GM23338 (cell line): Measurements from ENCODE around the gene BMPR2.

Experiments used
- CREB1 ChIP-seq: fragments of 250-450 bp; sonication (Bioruptor Pico); IDR thresholded peaks from 2 replicates; pipeline ENCODE4 v1.5.0; 2020; ENCODE audit warnings: low read depth, mild to moderate bottlenecking, moderate library complexity
- CTCF ChIP-seq, 2 experiments: fragments of 200-600 bp in 1 of 2; sonication (generic) in 1 of 2; conservative IDR thresholded peaks; 2 replicates each; pipeline versions ENCODE4 v1.5.1 to v1.6.1; 2016 to 2017; ENCODE audit warnings: antibody characterized with exemption in 2 of 2, low read depth in 2 of 2, mild to moderate bottlenecking in 2 of 2, moderate library complexity in 1 of 2
- ETS1 ChIP-seq: IDR thresholded peaks from 2 replicates; pipeline ENCODE4 v1.6.1; 2016; ENCODE audit warnings: antibody characterized with exemption
- EZH2 ChIP-seq: fragments of 200-600 bp; sonication (generic); IDR thresholded peaks from one replicate; pipeline ENCODE4 v1.8.0; 2017; ENCODE audit warnings: antibody characterized with exemption, mild to moderate bottlenecking, low read depth; ENCODE audit not compliant: unreplicated experiment
- EZH2phosphoT487 ChIP-seq: fragments of 200-600 bp; sonication (generic); IDR thresholded peaks from one replicate; pipeline ENCODE4 v1.8.1; 2018; ENCODE audit warnings: antibody characterized with exemption; ENCODE audit not compliant: unreplicated experiment
- NANOG ChIP-seq: IDR thresholded peaks from 2 replicates; pipeline ENCODE4 v1.6.1; 2016; ENCODE audit warnings: antibody characterized with exemption, borderline replicate concordance
- POLR2AphosphoS5 ChIP-seq: IDR thresholded peaks from 2 replicates; pipeline ENCODE4 v1.6.1; 2016; ENCODE audit warnings: antibody characterized with exemption, low read depth
- REST ChIP-seq: IDR thresholded peaks from one replicate; pipeline ENCODE4 v1.6.1; 2018; ENCODE audit warnings: antibody characterized with exemption; ENCODE audit not compliant: unreplicated experiment
- ZNF114 ChIP-seq: fragments of 250-450 bp; sonication (Bioruptor Pico); IDR thresholded peaks from 2 replicates; pipeline ENCODE4 v1.5.0; 2020; ENCODE audit warnings: mild to moderate bottlenecking, moderate library complexity

GRCh38 chr2:202337151-202337550, 39.0 kb upstream of the BMPR2 start:
- TF ChIP-seq CTCF (conservative IDR thresholded peaks at IDR 0.05; ENCODE audit: low read depth in 2 of 2) (no peak), REST (no peak), POLR2AphosphoS5 (no peak), EZH2 (no peak), EZH2phosphoT487 (no peak), NANOG (no peak), ETS1 (no peak), ZNF114 (CRISPR knock-in tag) (no peak), CREB1 (CRISPR knock-in tag) (no peak)
